Activated CD4-positive, alpha-beta memory T cell treated with anti-CD3 and anti-CD28 coated beads, Interleukin-2, amount 10 ng/mL, durations not matched to agents 7 days and 5 days (primary cell): ENCODE measurements around the gene KRTAP13-2. TPM values are rescaled to one million over a fixed set of nuclear protein-coding genes. Genes with fewer than 3 reads are reported as not detected.

Source experiments
- CTCF ChIA-PET: fragments of 350-600 bp; sonication (Branson Sonifier 250); formaldehyde crosslinking; loops from one replicate; lab custom pipeline; 2021; ENCODE audit warnings: antibody characterized with exemption, inconsistent platforms; lab: Charles Lee
- POLR2A ChIA-PET: fragments of 350-600 bp; sonication (Branson Sonifier 250); formaldehyde crosslinking; loops from one replicate; lab custom pipeline; 2021; ENCODE audit warnings: antibody characterized with exemption; lab: Charles Lee
- DNase-seq: peaks from one replicate; pipeline ENCODE4 v3.0.0-alpha.2; 2020
- H3K27ac Mint-ChIP-seq: one replicate; pipeline ENCODE4 v1.8.0; 2021; ENCODE audit warnings: mild to moderate bottlenecking, mixed read lengths
- H3K27me3 Mint-ChIP-seq: one replicate; pipeline ENCODE4 v1.8.0; 2021; ENCODE audit warnings: mixed read lengths
- H3K36me3 Mint-ChIP-seq: one replicate; pipeline ENCODE4 v1.8.0; 2021; ENCODE audit warnings: low read depth, mixed read lengths
- H3K4me1 Mint-ChIP-seq: one replicate; pipeline ENCODE4 v1.8.0; 2021; ENCODE audit warnings: mixed read lengths
- H3K4me3 Mint-ChIP-seq: one replicate; pipeline ENCODE4 v1.8.0; 2021; ENCODE audit warnings: mild to moderate bottlenecking, mixed read lengths
- H3K9me3 Mint-ChIP-seq: one replicate; pipeline ENCODE4 v1.8.0; 2021; ENCODE audit warnings: mixed read lengths
- total RNA-seq, 2 experiments: library from RNA; stranded (reverse); gene quantifications; one replicate each; pipeline ENCODE4 v1.2.3, GENCODE V29; 2021

KRTAP13-2 gene, protein sequence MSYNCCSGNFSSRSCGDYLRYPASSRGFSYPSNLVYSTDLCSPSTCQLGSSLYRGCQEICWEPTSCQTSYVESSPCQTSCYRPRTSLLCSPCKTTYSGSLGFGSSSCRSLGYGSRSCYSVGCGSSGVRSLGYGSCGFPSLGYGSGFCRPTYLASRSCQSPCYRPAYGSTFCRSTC
- total RNA-seq: not detected

DNA sequence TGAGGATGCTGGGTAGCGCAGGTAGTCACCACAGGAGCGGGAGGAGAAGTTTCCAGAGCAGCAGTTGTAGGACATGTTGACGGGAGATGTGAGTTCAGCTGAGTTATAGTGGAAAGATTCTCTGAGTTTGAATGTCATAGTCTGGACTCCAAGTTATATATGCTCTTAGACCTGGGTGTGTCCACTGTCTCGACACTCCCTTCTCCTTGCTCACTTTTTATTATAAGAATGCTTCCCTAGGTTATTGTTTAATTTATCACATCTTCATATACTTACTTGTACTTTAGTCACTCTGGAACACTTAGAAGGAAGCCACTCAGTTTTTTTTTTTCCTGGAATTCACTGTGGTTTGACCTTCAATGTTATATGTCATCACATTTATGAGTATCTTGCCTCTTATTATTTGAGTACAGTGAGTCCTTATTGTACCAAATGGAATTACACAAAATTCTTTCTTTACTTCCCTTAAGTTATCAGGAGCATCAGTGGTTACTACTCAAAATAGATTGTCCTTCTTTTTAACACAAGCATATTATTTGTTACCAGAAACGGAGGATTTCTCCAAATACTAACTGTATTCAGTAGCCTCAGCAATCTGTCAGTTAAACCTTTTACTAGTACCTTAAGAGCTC is at the start of gene KRTAP13-2:
Gene KRTAP13-2, minus strand, starts transcription at position 133 of the 632 bp plus-strand sequence. Its CDS starts 58 bp downstream, at position 75.
- H3K27me3 Mint-ChIP-seq: no peaks in the 10 kb centered on the region
- H3K9me3 Mint-ChIP-seq: no peaks in the 10 kb centered on the region
- no peaks in the 10 kb centered on the region for H3K4me1 Mint-ChIP-seq
- no peaks in the 10 kb centered on the region for H3K36me3 Mint-ChIP-seq
- H3K27ac Mint-ChIP-seq: no peak within 1 kb of the TSS
- DNase-seq: no peak
- no peak within 1 kb of the TSS for H3K4me3 Mint-ChIP-seq
- CTCF ChIA-PET: no interaction called here
- POLR2A ChIA-PET: no interaction called here

GRCh38 chr21:30415993-30416392 is 43.9 kb upstream of the KRTAP13-2 start:
- POLR2A ChIA-PET: no interaction called here
- DNase-seq: no peak
- Mint-ChIP-seq H3K27ac (no peak overlapping the region), H3K27me3 (no peaks in the 10 kb centered on the region), H3K9me3 (peaks cover 4% of the 10 kb centered on the region), H3K4me3 (no peak overlapping the region), H3K36me3 (no peaks in the 10 kb centered on the region), H3K4me1 (no peaks in the 10 kb centered on the region)
- CTCF ChIA-PET: no interaction called here

DNA sequence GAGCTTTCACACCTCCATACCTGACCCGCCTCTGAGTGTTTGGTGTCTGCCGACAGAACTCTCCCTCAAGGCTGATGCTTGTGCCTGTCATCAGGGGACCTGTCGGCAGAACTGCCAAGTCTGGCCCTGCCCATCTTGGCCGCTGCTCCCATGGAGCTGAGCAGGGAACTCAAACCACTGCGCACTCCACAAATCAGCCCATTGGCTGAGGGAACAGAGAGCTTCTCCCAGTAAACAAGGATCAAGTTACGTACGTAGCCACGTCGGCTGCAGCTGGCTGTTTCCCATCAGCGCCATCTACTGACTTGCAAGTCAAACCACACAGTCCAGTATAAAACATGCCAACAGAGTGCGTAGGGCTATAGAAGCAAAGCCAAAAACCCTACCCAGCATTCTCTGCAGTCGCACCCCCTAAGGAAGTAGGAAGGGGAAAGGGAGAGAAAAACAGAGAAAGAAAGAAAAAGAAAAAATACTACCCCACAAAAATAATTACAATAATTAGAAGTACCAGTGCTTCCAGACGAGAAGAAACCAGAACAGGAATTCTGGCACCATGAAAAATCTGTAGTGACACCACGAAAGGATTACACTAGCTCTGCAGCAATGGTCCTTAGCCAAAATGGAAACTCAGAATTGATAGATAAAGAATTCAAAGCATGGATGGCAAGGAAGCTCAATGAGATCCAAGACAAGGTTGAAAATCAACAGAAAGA is 36.9 kb upstream of the KRTAP13-2 start:
- ChIA-PET CTCF (no interaction called here), POLR2A (no interaction called here)
- peak; percentile 25 for DNase-seq
- H3K27me3 Mint-ChIP-seq: no peaks in the 10 kb centered on the region
- H3K9me3 Mint-ChIP-seq: no peaks in the 10 kb centered on the region
- no peak overlapping the region for H3K4me3 Mint-ChIP-seq
- no peaks in the 10 kb centered on the region for H3K4me1 Mint-ChIP-seq
- H3K27ac Mint-ChIP-seq: no peak overlapping the region
- no peaks in the 10 kb centered on the region for H3K36me3 Mint-ChIP-seq

DNA sequence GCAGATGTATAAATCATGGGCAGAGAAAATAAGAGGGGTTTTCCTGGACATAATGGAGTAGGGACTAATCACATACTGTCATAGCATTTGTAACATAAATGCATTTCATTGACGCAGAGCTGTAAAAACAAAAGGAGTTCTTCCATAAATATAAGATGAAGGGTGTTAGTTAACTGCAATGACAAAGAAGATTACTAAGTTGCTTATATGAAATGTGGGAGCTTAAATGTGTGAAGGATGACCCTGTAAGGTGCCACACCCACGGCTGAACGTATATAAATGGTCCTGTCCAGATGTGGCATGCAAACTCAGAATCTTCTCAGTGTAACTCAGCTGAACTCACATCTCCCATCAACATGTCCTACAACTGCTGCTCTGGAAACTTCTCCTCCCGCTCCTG is 23.7 kb upstream of the KRTAP13-2 start, which contains the start of gene KRTAP13-1:
Gene KRTAP13-1, plus strand, starts transcription at position 301 of the 400 bp plus-strand sequence. Its CDS starts 56 bp downstream, at position 357.
- no peak within 1 kb of the TSS for H3K27ac Mint-ChIP-seq
- POLR2A ChIA-PET: no interaction called here
- no peaks in the 10 kb centered on the region for H3K36me3 Mint-ChIP-seq
- H3K4me3 Mint-ChIP-seq: no peak within 1 kb of the TSS
- H3K27me3 Mint-ChIP-seq: no peaks in the 10 kb centered on the region
- CTCF ChIA-PET: no interaction called here
- DNase-seq: no peak
- no peaks in the 10 kb centered on the region for H3K4me1 Mint-ChIP-seq
- H3K9me3 Mint-ChIP-seq: peaks cover 3% of the 10 kb centered on the region

DNA sequence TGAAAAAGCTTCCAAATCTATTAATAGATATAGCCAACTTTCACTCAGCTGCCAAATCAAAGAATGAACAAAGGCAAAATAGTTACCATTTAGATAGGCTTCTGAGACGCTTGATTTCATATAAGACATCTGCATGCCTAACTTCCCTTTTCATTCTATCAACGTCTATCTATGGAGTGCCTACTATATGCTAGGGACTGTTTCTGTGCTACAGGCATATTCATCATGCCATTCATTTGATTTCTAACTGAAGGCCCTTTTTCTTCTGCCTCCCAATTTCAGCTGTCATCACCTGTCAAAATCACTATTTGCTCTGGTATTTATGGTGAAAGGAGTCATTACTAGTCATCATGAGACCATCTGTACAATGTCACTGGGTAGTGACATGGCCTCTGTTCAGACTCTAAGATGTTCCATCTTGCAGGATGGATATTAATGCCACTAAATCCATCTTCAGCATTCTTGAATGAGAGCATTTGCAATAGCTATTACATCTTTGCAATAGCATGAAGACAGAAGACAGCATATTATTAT is 19.5 kb upstream of the KRTAP13-2 start:
- Mint-ChIP-seq H3K27me3 (no peaks in the 10 kb centered on the region), H3K36me3 (no peaks in the 10 kb centered on the region), H3K4me3 (no peak overlapping the region), H3K9me3 (no peaks in the 10 kb centered on the region), H3K4me1 (no peaks in the 10 kb centered on the region), H3K27ac (no peak overlapping the region)
- POLR2A ChIA-PET: no interaction called here
- no peak for DNase-seq
- CTCF ChIA-PET: interaction anchor here (1.1 kb wide), 1 partner anchor 19 kb away, joined by 3 read pairs; no protein-coding TSS in a partner anchor

- H3K9me3 Mint-ChIP-seq: no peaks in the 10 kb centered on the region
- no peaks in the 10 kb centered on the region for H3K36me3 Mint-ChIP-seq
- CTCF ChIA-PET: no interaction called here
- no peak overlapping the region for H3K4me3 Mint-ChIP-seq
- no peak overlapping the region for H3K27ac Mint-ChIP-seq
- POLR2A ChIA-PET: no interaction called here
- no peak for DNase-seq
- no peaks in the 10 kb centered on the region for H3K4me1 Mint-ChIP-seq
- H3K27me3 Mint-ChIP-seq: no peaks in the 10 kb centered on the region
Measured at GRCh38 chr21:30382201-30382600, 10.1 kb upstream of the KRTAP13-2 start.

DNA sequence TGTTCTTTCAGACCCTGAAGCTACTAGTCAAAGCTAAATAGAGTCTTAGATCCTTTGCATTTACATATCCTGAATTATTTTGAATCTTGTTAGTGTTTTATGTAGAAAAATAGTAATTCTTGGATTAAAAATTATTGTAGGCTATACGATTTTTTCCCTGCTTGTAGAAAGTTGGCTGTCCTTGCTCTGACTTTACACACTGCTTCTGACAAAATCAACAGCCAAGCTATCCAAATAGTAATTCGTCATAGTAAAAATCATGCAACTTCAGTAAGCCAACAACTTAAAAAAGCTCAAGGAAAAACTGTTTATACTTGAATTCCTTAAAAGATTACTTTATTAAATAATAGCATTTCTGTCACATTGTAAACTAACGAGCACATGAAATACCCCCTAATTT is 16.2 kb downstream of the KRTAP13-2 start:
- CTCF ChIA-PET: no interaction called here
- DNase-seq: no peak
- Mint-ChIP-seq H3K4me3 (no peak overlapping the region), H3K27me3 (no peaks in the 10 kb centered on the region), H3K4me1 (no peaks in the 10 kb centered on the region), H3K27ac (no peak overlapping the region), H3K9me3 (no peaks in the 10 kb centered on the region), H3K36me3 (no peaks in the 10 kb centered on the region)
- POLR2A ChIA-PET: no interaction called here

DNA sequence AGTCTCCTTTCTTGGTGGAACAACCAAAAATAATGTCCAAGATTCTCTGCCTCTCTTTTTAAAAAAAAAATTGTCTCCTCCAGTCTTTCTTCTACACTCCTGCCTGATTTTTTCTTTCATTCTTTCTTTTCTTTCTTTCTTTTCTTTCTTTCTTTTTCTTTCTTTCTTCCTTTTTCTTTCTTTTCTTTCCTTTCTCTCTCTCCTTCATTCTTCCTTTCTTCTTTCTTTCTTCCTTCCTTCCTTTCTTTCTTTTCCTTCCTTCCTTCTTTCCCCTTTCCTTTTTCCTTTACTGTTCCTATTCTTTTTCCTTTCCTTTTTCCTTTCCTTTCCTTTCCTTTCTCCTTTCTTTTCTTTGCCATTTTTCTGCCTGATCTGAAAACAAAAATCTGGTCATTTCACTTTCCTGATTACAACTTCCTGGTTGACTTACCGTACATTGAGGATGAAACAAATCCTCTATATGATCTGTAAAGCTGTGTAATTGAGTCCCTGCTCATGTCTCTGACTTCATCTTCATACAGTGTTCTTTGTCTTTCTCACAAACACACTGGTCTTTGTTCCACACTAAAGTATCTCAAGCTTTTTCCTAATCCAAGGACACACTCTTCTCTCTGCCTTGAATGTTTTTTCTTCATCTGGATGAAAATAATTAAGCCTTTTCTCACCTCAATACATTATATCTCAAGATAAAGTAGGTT is 17.6 kb downstream of the KRTAP13-2 start:
- Mint-ChIP-seq H3K4me3 (no peak overlapping the region), H3K9me3 (no peaks in the 10 kb centered on the region), H3K27ac (no peak overlapping the region), H3K27me3 (no peaks in the 10 kb centered on the region), H3K36me3 (no peaks in the 10 kb centered on the region), H3K4me1 (no peaks in the 10 kb centered on the region)
- no peak for DNase-seq
- ChIA-PET CTCF (no interaction called here), POLR2A (no interaction called here)

DNA sequence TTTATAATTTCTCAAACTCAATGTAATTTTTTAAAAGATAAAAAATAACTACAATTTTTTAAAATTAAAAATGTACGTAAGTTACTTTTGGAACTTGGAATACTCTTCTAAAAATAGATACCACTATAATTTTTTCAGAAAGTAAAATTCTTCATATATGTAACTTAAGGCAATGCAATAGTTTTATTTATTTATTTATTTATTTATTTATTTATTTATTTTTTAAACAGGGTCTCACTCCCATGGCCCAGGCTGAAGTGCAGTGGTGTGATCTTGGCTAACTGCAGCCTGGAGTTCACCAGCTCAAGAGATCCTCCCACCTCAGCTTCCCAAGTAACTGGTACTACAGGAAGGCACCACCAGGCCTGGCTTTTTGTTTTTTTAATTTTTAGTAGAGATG is 20.5 kb downstream of the KRTAP13-2 start:
- H3K27ac Mint-ChIP-seq: no peak overlapping the region
- H3K4me1 Mint-ChIP-seq: no peaks in the 10 kb centered on the region
- CTCF ChIA-PET: no interaction called here
- H3K36me3 Mint-ChIP-seq: no peaks in the 10 kb centered on the region
- no peaks in the 10 kb centered on the region for H3K9me3 Mint-ChIP-seq
- POLR2A ChIA-PET: no interaction called here
- no peak for DNase-seq
- H3K4me3 Mint-ChIP-seq: no peak overlapping the region
- no peaks in the 10 kb centered on the region for H3K27me3 Mint-ChIP-seq

DNA sequence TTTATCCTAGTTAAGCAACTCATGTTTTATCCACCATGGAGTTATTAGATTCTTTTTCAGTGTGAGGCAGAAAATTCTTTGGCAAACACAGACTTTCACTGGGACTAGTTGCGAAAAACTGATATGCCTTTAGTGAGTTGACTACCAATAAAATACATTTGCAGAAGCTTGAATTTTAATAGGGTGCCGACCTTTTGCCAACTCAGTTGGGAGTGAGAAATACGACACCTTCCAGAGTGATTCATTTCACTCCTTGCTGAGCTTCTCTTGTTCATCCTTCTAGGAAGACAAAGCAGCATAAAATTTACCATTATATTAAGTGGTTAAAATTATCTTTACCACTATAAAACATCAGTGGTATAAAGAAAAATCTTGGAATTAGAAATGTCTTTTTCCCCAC is 22.5 kb downstream of the KRTAP13-2 start:
- Mint-ChIP-seq H3K4me1 (no peaks in the 10 kb centered on the region), H3K36me3 (no peaks in the 10 kb centered on the region), H3K27ac (no peak overlapping the region), H3K4me3 (no peak overlapping the region), H3K9me3 (no peaks in the 10 kb centered on the region), H3K27me3 (no peaks in the 10 kb centered on the region)
- DNase-seq: no peak
- ChIA-PET CTCF (no interaction called here), POLR2A (no interaction called here)

DNA sequence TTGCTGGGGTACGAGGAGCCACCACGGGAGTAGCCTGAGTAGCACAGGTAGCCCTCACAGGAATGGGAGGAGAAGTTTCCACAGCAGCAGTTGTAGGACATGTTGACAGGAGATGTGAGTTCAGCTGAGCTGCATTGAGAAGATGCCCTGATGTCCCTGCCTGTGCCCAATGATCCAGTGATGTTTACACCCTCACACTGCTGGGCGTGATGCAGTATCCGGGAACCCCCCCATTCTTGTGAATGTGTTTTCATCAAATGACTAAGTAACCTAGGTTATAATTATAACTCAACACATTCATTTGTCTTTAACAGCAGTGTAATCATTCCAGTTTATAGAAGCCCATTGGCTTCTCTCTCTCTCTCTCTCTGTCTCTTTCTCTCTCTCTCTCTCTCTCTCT is 23.6 kb downstream of the KRTAP13-2 start, which contains the start of gene KRTAP23-1:
Gene KRTAP23-1, minus strand, starts transcription at position 101 of the 400 bp plus-strand sequence. Its CDS starts 0 bp downstream, at position 101.
- POLR2A ChIA-PET: no interaction called here
- CTCF ChIA-PET: interaction anchor here (0.6 kb wide), 1 partner anchor 257 kb away, joined by 3 read pairs; no protein-coding TSS in a partner anchor
- Mint-ChIP-seq H3K4me3 (no peak within 1 kb of the TSS), H3K27ac (no peak within 1 kb of the TSS), H3K4me1 (no peaks in the 10 kb centered on the region), H3K9me3 (no peaks in the 10 kb centered on the region), H3K36me3 (no peaks in the 10 kb centered on the region), H3K27me3 (no peaks in the 10 kb centered on the region)
- DNase-seq: no peak

DNA sequence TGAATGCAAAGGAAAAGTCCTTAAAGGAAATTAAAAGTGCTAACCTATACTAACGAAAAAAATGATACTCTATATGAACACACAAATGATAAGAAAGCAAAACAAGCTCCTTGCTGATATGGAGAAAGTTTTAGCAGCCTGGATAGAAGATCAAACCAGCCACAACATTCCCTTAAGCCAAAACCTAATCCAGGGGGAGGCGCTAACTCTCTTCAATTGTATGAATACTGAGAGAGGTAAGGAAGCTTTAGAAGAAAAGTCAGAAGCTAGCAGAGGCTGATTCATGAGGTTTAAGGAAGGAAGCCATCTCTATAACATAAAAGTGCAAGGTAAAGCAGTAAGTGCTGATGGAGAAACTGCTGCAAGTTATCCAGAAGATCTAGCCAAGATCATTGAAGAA is 27.1 kb downstream of the KRTAP13-2 start:
- no peak overlapping the region for H3K27ac Mint-ChIP-seq
- H3K4me1 Mint-ChIP-seq: no peaks in the 10 kb centered on the region
- ChIA-PET CTCF (no interaction called here), POLR2A (no interaction called here)
- H3K9me3 Mint-ChIP-seq: no peaks in the 10 kb centered on the region
- DNase-seq: no peak
- no peaks in the 10 kb centered on the region for H3K36me3 Mint-ChIP-seq
- no peaks in the 10 kb centered on the region for H3K27me3 Mint-ChIP-seq
- H3K4me3 Mint-ChIP-seq: no peak overlapping the region
